ENCODE results near the gene ORM2. TPM values are rescaled to one million over a fixed set of nuclear protein-coding genes. Genes with fewer than 3 reads are reported as not detected.

The ORM2 gene
- total and polyA plus RNA-seq, 9 of the 15 experiments (the other 6 are each of a cell fraction or from before 2014, with no cell fraction given) = 0.98 TPM; not detected in 8

DNA sequence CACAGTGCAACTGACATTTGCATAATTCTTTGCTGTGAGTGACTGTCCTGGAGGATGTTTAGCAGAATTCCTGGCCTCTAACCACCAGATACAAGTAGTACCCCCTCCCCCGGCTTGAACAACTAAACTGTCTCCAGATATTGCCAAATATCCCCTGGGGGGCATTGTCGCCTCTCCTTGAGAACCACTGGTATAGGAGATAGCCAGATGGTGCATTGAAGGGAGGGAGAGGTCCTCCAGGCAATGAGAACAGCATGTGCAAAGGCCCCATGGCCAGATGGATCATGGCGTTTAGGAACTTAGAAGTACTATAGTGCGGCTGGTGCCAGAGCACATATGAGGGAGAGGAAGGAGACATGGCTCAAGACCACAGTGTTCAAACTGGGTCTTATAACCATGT, 25.7 kb upstream of the ORM2 start (continued):
- TF ChIP-seq BCLAF1 (IDR thresholded peaks at IDR 0.05; ENCODE audit: borderline replicate concordance in 1 of 2, control insufficient read depth in 1 of 2, low read depth in 2 of 2, low read length in 1 of 2) (no peak), XRCC5 (IDR thresholded peaks at IDR 0.05; ENCODE audit: low read depth, low read length) (no peak), RBM34 (IDR thresholded peaks at IDR 0.05; ENCODE audit: borderline replicate concordance, insufficient read depth, low read length) (no peak), RFX5 (IDR thresholded peaks at IDR 0.05; ENCODE audit: low read depth, low read length) (no peak), CCNT2 (IDR thresholded peaks at IDR 0.05; ENCODE audit: borderline replicate concordance, extremely low read depth, insufficient read length, low read depth, low read length) (no peak), KAT8 (IDR thresholded peaks at IDR 0.05; ENCODE audit: low read depth) (no peak), MAFK (IDR thresholded peaks at IDR 0.05; ENCODE audit: low read length) (no peak)

Measured in K562 (cell line).